ENCODE data around the gene TBX15.
"Not testable (repeated sequence)": the region's sequence is repeated elsewhere in the genome, so short reads cannot be mapped to it uniquely, and the experiment has no call there.

TBX15 gene

DNA sequence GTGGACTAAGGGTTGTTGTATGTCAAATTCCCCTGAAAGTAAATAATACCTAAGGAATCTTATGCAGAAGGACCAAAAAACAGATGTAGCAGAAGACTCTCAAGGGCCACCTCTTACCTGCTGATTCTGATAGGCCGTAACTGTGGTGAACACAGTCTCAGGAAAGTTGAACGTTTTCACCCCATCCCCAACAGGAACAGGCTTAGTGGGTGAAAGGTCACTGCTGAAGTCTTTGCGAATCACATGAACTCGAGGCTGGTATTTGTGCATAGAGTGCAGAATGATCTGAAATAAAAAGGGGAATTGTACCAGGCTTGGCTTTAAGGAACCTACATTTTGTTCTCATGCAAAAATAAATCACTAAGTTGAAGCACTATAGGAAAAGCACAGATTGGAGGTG is 64.8 kb downstream of the TBX15 start:
- no peak for DNase-seq

DNA sequence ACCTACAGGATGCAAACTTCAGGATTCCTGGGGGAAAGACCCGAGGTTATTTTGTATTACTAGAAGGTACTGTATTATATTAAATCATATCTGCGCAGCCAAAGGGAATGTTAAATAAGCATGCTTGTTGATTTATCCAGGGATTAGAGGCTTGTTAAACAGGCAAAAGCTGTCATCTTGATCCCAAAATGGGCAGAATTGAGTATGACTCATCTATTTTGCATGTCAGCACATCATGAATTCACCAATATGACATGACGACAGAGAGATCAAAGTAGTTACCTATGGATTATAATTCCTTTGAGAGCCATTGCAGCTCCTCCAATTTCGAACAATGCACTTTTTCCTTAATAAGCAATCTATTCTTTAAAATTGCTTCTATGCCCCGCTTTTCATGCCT is 66.1 kb downstream of the TBX15 start:
- DNase-seq = no peak

DNA sequence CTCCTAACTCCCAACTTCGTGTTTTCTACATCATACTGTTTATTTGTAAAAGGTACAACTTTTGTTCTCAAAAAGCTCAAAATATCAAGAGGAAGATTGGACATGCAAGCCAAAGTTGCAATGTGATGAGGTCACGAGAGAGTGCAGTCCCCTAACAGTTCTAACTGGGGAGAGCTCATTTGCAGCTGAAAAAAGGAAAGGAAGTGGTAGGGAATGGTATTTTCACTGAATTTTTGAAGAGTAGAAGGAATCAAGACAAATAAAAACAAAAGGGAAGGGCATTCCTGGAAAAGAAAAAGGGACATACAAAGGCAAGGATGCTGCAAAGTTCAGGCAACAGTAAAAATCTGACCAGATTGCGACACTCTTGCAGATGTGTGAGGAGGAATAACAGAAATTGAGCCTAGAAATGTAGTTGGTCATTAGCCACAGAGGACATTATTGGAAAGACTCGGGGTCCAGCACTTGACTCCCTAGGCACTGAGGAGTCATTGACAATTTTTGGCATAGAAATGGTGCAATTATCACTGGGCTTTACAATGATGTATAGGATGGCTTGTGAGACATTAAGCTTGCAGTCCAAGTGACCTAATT is 67.9 kb downstream of the TBX15 start:
- no peak for DNase-seq

DNA sequence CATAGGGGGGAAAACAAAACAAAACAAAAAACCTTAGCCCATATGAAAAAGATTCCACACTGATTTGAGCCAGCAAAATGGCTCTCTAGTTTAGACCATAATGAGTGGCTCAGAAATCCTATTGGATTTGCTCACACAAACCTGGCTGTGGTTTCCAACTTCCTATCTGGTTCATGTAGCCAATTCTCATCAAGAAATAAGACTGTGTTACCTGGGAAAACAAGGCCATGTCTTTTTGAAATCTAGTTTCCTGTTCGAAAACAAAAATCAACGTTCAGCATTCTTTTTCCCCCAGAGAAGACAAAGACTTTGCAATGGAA is 69.2 kb downstream of the TBX15 start:
- no peak for DNase-seq

DNA sequence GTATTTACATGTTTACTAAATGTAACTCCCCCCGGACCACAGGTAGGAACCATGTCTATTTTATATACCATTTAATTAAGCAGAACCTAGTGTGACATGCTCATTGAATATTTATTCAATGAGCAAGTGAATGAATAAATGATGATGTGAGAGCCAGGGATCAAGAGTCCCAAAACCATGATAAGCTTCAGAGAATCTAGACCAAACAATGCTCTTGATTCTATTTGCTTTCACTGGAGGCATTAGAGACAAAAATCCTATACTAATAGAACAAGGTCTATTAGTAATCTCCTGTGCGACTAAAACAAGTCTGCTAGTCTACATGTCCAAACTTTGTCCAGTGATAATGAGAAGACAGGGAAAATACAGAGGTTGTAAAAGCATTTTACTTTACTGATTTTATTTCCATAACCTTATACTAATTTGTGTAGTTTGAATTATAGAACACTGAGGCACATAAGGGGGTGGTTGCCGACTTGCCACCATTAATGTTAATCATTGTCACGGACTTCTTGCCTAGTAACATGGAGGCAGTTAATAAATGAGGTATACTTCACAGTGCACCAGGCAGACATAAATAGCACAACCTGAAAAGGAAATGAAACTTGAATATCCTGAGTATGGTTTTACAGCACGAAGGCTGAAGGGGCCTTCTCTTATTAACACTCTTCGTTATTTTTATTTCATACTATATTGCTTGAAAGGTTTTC is 69.8 kb downstream of the TBX15 start:
- DNase-seq = no peak

DNA sequence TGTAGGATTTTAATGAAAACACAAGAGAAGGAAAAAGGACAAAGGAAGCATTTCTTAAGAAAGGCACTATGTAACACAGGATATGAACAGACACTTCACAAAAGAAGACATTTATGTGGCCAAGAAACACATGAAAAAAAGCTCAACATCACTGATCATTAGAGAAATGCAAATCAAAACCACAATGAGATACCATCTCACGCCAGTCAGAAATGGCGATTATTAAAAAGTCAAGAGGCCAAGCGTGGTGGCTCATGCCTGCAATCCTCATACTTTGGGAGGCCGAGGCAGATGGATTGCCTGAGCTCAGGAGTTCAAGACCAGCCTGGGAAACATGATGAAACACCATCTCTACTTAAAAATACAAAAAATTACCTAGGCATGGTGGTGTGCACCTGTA is 71.8 kb downstream of the TBX15 start:
- DNase-seq = not testable (repeated sequence)

DNA sequence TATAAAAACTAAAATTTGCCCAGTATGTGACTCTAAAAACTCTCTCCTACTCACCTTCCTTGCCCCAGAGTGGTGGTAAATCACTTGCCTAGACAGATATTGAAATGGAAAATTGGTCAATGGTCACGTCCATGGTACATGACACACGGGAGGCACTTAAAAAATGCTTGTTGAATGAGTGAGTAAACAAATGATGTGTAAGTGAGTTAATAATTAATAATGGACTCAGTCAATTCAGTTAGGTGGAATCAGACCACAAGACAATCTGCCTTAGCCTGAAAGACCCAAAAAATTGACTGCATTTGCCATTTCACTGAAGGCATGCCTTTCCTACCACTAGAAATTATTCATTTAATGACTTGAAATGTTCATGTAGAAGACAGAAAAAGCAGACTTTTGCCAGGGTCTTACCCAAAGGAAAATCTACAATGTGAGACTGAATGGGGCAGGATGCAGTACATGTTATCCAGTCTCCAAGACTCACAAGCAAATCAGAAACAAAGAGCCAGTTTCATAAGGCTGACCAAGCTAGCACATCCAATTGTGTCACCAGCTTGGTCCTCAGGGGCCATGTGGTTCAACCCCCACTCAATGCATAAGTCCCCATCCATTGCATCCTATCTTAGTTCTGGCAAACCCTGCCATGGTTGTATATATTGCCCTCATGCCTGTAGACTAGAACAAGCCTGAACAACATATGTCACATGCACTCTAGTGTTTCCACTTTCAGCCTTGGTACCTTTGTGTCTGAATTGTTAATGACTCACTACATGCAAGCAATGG is 73.6 kb downstream of the TBX15 start:
- no peak for DNase-seq

DNA sequence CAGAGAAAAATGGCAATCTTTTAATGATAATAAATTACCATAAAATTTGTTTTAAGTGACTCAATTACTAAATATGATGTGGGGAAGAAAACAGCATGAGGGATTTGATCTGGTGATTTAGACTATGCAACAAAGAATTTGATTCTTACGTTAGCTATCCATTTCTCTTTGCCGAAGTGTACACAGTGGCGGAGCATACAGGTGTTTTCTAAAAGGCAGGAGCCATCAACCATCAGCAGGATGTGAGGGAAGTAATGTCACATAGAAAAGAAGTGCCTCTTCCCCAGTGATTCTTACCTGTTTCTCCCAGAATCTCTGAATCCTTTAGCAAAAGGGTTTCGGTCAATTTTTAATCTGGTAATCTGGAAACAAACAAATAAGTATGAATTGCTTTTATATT is 74.3 kb downstream of the TBX15 start:
- DNase-seq = no peak

DNA sequence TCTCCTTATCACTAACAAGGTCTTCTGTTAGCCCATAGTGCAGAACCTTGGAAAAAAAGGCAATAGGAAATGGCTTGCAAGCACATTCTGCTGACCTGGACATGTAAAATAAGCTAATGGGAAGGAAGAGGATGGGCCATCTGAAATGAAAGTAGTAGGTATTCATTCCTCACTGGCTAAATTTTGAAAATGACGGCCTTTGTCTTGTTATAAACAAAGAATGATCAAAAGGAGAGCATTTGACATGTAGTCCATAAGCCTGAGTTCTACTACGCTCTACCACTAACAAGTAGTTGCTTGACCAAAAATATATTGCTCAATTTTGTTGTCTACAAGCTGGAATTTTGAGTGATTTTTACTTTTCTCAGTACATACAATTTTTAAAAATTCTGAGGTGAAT is 75.6 kb downstream of the TBX15 start:
- DNase-seq = no peak

DNA sequence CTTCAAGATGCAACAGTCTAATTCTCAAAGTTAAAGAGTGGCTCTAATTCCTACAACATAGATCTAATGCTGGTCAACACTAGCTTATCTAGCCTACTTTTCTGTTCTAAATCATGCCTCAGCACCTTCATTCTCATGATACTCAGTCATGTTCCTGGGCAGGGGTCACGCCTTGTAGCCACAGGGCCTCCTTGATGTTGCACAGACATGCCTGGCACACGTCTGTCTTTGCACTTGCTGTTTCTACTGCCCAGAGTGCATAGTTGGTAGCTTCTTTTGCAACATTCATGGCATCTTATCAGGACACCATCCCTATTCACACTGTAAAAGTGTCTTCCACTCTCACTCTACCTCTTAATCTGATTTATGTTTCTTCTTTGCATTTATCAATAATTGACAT is 76.6 kb downstream of the TBX15 start:
- DNase-seq = no peak

DNA sequence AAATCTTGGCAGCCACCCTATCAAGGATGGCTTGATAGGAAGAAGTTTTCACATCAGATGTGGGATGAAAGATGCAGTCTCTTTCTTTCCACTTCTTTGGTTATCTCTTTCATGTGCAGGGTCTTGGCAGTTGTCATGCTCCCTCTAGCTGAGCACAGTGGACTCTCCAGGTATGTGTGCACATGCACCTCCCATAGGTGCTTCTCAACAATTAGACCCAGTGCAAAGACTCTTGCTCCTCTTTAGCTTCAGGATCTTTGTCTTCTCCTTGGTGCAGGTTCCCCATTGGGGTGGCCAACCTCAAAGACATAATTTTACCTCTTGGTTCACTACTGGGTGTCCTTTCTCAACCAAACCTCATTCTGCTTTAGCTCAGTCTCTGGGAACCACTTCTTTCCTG is 80.7 kb downstream of the TBX15 start:
- DNase-seq = no peak

DNA sequence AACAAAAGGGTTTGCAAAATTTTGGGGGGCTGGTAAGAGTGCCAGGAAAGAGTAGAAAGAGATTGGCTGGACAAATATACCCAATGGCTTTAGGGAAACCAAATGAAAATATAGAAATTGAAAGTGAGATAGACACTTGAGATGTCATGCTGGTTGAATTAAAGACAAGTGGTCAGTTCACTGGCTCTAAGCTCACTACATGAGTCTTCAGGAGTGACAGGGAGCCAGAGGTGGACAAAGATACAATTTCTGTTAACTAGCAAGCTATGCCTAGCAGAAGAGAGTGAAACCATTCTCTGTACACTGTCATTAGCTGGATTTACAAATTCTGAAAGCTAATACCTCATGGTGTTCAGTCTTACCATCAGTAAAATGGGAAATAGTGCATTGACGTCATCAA is 82.5 kb downstream of the TBX15 start:
- DNase-seq = no peak

DNA sequence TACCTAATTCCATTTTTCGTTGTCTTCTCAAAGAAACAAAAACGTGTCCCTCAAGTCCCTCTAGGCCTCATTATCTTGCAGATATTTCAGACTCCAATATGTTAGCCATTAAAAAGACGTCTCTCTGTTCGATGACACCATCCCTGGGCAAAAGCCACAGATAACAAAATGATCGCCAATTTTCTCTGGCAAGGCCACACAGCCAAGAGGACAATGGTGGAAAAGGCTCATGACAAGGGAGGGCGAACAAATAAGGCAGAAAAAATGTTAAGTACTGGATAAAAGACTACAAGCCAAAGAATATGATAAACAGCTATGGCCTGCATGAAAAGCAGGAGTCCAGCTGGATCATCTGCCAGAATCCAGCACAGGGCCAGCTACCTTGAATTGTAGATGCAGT is 82.9 kb downstream of the TBX15 start:
- no peak for DNase-seq

DNA sequence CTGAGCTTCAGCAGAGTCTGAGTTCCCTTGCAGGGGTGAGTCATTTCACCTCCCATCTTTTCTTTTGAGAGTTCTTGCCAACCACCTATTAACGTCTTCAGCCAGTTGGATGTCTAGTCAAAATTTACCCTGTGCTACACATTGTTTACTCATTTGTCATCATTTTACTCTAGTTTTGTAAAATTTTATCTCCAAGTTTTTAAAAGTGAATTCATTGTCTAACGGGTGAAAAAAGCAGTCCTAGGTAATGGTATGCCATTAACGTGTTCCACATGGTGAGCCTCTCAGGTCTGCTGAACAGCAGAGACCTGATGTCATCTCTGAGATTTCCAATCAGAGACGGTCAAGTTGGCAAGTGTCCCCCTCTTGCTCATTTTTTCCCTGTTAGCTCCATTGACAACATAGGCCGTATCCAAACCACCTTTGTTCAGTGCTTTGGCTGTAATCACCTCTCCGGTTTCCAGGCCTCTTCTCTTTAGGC is 85.4 kb downstream of the TBX15 start:
- DNase-seq = no peak

DNA sequence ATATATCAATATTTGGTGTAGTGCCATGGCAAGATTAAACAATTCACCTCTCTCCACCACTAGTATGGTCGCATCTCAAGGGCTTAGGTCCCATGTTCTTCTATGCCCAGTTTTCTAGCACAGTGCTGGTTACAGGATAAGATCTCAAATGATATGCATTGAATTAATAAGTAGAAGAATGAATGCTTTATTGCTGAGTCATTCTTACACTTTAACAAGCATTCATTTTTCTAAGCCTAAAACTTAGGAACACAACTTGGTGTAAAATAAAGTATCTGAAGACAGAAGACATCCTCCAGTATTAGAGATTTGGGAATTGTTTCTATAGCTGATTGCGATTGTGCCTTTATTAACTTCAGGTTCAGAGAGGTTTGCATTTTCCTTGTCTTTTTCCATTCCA is 85.8 kb downstream of the TBX15 start:
- DNase-seq = no peak

DNA sequence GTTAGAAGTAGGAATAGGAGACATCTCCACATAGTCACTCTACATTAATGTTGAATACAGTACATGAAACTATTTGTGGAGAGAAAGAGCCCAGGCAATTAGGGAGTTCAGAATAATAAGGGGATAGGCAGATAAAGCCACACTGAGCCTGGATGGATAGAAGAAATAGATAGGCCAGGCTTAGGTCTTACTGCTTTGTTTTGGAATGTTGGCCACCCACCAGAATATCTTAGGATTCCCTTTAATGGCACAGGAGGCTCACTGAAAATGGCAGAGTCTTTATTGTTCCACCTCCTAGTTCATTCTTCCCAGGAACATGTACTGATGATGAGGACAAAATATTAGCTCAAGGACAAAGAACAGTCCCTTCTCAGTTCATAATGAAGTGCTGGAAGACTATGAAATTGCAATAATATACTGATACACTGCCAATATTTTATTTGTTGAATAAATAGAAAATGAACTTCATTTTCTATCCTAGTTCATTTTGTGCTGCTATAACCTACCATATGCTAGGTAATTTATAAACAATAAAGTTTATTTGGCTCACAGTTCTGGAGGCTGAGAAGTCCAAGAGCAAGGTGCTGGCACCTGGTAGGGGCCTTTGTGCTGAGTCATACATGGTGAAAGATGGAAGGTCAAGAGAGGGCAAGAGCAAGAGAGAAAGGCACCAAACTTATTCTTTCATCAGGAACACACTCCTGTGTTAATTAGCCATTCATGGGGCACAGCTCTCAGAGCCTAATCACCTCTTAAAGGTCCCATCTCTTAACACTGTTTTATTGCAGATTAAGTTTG is 87.3 kb downstream of the TBX15 start:
- no peak for DNase-seq

DNA sequence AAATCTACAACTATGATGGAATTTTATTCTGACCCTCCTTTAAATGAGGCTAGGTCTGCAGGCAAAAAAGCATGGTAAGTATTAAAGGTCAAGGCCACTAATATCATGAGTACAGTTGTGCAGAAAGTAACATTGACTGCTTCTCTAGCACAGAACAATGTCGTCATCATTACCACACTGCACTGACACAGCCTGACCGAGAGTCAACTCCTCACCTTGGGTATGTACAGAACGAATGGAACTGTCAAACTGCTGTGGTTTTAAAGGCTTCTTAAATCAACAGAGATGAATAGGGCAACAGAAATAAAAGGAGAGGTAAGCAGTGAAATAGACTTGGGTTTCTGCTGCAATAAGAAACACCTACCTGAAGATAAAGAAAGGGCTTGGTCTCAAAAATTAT is 88.8 kb downstream of the TBX15 start:
- DNase-seq = no peak

DNA sequence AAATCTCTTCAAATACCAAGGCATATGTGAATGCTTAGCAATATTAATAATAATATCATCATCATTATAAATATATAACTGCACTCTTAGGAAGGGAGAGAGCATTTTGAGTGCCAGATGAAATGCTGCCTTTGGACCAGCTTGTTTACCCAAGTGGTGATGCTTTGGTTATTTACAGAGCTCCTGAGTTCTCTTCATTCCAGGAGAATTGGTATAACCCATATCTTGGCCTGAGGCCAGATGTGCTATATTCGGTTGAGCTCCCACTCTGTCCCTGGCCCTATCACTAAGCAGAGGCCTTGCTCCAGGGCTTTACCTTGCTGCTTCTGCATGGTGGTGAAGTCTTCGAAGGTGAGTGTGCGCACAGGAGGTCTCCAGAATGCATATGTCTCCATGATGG is 89.4 kb downstream of the TBX15 start:
- no peak for DNase-seq

DNA sequence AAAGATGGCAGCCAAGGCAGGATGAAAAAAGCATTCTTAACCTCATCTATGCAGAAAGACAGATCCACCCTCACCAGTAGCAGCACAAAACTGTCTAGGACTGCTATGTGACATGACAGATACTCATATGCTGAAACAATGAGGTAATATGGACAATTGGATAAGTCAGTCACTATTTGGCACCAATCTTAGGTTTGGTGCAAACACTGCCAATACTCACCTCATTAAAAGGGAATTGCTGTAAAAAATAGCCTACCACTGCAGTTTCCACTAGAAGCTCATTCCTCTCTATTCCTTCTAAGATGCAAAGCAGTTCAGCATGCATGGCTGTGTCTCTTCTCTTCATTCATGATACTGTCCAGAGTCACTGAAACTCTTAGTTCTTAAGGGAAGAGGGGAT is 91.7 kb downstream of the TBX15 start:
- DNase-seq = no peak

DNA sequence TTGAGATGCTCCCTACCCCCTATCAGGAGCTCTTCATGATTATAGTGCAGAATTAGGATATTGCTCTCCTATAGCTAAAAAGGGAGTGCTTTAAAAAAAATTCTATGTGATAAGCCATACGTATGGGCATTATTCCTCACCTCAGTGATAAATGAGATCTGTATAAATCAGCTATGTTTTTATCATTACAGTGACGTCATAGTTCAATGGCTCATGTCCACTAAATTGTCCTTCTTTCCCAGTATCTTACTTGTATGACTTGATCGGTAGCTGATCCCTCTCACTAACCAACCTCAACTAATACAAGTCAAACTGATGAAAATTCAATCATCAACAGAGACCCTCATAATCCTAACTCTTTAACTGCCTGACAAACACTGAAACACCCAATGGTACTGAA is 93.3 kb downstream of the TBX15 start:
- no peak for DNase-seq

DNA sequence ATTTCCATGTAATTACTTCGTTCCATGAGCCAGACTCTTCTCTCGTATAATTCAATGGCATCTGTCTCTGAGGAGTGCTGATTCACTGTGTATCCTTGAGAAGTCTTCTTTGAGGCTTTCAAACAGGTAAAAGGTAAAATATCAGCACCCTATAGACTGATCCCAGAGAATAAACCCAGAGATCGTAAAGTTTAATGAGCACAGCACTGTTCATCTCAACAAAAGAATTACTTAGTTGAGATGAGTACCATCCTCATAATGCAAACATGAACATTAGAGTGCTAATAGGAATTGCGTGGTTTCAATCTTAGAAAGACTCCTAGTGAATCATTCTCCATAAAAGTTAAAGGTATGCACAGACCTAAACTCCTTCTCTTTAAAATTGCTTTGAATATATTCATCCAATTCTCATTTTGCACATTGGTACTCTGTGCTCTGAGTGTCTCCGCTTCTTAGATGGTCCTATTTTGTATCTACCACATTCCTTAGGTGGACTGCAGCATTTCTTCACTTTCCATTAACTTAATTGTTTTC is 97.2 kb downstream of the TBX15 start:
- no peak for DNase-seq

DNA sequence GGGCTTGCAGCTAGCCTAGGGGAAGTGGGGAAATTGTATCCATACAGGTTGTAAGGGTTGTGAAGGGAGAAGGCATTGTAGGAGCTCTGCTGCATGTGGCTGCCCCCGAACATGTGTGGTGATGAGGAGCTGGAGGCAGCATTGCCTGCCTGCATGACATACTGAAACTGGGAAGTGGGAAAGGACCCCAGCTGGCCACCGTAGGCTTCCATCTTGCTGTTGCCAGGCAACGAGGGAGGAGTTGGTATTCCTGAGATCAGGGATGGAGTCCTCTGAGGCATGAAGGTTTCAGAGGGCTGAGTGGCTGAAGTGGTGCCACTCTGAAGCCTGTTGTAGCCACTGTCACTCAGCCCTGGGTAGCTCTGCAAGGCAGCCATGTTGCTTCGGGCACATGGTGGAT is 103.2 kb downstream of the TBX15 start:
- DNase-seq = no peak

DNA sequence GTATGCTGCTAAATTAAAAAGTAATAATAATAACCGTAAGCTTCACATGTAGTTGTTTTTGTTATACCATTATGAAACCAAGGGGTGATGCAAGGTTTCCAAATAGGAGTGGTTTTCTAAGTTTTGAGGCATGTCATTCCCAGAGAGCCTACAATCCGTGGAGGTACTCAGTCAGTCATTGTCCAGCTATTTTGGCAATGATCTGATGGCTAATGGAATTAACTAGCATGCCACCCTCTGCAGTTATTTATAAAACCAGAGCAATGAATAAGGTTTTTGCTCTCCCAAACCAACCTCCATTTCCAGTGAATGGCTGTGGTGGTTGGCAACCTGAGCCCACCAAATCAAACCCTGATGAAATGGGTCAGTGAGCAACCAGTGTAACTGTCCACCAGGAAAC is 106.4 kb downstream of the TBX15 start:
- DNase-seq = no peak

Measured in HCEC 1CT (cell line).